HG03520 (cell line): ENCODE data around the gene KCTD3.
A peak's percentile ranks its signal among the peaks of the same experiment; 100 is the strongest.

Experiments used
- ATAC-seq: cut with Tn5 transposase; IDR thresholded peaks from one replicate; pipeline ENCODE4 v1.9.1; 2021; ENCODE audit warnings: mild to moderate bottlenecking, moderate library complexity; ENCODE audit not compliant: unreplicated experiment

Gene KCTD3

DNA sequence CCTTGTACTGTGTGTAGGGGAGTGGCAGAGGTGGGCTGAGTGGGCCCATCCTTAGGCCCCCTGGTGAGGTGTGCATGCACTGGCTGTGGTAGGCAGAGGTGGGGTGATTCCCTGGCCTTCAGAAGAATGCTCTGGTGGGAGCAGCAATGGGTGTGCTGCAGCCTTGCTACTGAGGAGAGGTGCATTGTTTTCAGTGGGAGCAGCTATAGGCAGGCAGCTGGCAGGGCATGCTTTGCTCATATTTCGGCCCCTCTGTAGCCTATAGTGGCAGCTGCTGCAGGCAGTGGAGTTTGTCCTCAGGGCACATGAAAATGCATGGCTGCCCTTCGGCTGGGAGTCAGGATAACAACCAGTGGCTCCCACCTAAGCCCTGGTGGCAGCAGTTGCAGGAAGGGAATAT is 10.1 kb upstream of the KCTD3 start:
- ATAC-seq: no peak

DNA sequence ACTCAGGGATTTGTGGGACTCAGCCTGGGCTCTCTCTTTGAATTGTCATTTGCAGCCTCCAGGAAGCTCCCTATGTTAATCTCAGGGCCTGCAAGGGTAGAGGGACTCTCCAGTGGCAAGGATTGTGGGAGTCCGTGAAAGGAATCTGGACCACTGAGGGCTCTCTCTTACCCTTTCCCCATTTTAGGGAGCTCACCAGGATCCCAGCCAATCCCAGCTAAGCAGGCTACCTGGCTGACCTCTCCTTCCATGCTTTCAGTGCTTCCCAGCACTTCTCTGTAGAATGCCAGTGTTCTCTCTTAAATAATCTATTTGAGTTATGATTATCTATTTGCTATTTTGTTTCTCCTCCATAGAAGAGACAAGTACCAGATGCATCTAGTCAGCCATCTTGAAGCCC is 9.6 kb upstream of the KCTD3 start:
- ATAC-seq: no peak

DNA sequence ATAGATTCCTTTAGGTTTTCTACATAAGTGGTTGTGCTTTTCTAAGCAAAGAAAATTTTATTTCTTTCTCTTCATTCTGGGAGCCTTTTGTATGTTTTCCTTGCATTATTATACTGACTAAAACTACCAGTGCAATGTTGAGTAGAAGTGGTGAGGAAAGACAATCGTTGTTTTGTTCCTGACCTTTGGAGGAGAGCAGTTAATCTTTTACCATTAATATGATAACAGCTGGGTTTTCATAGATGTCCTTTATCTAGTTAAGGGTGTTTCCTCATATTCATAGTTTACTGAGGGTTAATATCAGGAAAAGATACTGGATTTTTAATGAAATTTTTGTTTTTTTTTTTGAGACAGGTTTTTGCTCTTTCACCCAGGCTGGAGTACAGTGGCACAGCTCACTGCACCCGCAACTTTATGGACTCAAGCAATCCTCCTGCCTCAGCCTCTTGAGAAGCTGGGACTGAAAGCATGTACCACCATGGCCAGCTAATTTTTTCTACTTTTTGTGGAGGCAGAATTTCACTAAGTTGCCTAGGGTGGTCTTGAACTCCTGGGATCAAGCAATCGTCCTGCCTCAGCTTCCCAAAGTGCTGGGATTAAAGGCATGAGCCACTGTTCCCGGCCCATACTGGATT is 9.0 kb upstream of the KCTD3 start:
- ATAC-seq: no peak

DNA sequence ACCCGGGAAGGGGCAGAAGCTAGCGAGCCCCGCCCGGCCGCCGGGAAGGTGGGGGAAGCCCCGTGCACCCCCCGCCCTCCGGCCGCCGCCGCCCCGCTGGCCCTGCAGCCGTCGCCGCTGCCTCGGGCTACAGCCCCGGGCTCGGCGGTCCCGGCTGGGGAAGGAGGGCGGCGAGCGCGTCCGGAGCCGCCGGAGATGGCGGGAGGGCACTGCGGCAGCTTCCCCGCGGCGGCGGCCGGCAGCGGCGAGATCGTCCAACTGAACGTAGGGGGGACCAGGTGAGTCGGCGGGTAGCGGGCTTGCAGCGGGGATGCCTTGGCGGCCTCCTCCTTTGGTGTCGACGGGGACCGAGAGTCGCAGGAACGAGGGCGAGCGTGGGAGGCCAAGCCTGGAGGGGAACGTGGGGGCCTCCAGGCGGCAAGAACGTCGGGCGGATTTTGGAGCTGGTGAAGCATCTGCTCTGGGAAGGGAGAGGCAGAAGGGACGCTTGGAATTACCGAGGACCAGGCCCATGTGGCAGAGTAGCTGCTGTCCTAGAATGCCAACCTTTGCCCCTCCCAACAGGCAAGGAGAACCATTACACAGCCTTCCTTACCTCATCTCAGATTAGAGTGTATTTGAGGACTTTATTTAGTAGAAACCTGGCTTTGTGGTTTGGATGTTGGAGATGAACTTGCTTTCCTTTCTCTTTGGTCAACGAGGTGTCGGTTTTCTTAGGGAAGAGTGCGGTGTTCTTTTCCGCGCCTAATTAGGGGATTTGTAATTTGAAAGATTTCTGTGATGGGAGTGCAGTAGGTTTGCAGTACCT is 591 bp downstream of the KCTD3 start:
- peak; percentile 57 for ATAC-seq

DNA sequence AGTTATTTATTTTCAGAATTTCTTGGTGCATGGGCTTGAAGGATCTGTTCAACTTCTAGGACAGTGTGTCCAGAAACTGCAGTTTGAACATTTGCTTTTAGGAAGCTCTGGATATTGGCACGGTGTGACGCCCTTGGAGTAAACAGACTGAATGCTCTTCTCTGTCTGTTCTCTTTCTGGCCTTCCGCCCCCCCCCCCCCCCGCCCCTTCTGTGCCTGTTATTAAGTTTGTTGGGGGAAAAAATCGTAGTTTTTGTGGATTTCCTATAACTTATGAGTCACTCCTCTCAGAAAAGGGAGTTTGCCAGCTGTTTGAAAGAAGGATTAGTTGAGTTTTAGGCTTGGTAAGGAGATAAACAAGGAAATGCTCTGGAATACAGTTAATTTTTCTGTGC is 1.2 kb downstream of the KCTD3 start:
- ATAC-seq: no peak

DNA sequence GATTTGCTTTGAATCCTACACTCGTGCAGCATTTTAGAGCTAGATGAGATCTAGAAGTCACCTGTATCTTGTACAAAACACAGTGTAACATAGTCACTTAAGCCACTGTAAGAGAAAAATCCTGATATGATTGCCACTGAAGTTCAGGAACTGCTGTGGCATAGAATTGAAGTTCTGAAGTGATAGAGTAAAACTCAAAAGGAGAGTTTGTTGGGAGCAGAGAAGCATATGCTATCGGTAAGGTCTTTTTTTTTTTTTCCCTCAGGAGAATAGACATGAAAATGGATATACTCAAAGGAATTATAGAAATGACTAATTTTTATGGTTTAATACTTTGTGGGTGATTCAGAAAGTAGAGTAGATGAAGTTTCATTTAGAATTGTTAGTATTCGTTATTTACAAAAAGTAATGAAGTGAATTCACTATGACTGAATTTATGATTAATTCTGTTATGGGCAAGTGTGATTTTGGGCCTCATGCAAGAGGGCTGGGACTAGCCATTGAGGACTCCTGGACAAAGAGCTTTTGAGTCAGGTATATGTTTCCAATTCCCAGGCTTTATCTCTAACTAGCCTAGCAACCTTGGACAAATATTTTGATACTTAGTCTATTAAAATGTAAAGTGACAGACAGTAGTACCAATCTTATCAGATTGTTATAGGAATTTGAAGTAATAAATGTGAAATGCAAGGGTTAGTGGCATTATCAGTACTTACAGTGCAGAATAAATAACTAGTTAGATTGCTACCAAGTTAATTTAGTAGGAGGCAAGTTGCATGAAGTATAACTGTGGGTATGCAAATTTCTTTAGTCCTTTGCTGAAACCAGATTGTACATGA is 3.1 kb downstream of the KCTD3 start:
- no peak for ATAC-seq

GRCh38 chr1:215581896-215582295 is 14.8 kb downstream of the KCTD3 start:
- no peak for ATAC-seq

GRCh38 chr1:215583185-215583749 is 16.2 kb downstream of the KCTD3 start:
- ATAC-seq: no peak

GRCh38 chr1:215584389-215584788 is 17.3 kb downstream of the KCTD3 start:
- peak; percentile 50 for ATAC-seq

- no peak for ATAC-seq
Observed at GRCh38 chr1:215589650-215590435, 22.7 kb downstream of the KCTD3 start.

- ATAC-seq: no peak
Observed at GRCh38 chr1:215590779-215591491, 23.8 kb downstream of the KCTD3 start.

DNA sequence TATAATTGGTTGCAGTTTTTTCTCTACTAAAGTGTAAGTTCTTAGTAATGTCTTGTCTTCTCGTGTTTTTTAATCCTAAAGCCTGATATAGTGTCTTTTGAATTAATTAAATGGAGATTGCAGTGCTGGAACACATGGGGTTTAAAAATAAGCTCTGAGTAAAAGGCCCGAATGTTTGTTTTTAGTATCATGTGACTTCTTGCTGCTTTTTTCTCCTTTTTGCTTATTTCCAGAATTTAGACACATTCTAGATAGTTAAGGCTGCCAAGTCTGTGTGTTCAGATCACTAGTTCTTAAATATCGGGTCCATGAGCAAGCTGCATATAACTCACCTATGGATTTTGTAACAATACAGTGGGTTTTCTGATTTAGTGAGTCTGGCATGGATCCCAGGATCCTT is 27.5 kb downstream of the KCTD3 start:
- no peak for ATAC-seq

- no peak for ATAC-seq
Observed at GRCh38 chr1:215595231-215595630, 28.1 kb downstream of the KCTD3 start.

DNA sequence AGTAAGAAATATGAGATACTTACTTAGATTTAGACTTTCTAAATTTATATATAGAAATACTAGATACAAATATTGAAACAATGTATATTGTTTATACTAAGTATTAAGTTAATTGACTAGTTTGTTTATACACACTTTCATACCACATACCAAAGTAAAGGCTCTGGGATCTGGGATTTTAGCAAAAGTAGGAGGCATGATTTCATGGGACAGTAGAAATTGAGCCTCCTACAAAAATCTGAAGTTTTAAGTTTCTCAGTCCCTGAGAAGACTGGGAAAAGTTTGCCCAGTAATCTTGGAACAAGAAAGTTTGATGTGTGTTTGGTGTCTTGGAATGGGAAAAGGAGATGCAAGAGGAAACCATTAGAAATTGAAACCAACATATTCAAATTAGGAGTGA is 30.9 kb downstream of the KCTD3 start:
- ATAC-seq: no peak

GRCh38 chr1:215599418-215600074 is 32.4 kb downstream of the KCTD3 start:
- ATAC-seq: no peak

- no peak for ATAC-seq
Observed at GRCh38 chr1:215600258-215600792, 33.2 kb downstream of the KCTD3 start.

GRCh38 chr1:215600867-215601266 is 33.8 kb downstream of the KCTD3 start:
- ATAC-seq: no peak

DNA sequence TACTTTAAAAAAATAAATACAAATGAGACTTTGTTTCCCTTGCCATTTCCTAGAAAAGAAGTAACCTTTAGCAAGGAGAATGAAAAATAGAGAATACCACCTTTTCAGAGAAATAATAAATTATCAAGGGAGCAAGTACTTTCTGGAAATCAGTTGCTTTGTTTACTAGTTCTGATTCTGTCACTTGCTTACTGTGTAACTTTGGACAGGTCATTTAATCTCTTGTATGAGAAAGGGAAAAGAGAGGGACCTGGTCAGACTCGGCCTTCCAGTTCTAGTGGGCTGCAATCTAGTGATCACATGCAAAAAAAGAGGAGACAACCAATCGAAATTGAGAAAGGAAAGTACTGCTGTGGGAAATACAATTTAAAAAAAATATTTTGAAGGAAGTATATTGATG is 34.2 kb downstream of the KCTD3 start:
- ATAC-seq: no peak

DNA sequence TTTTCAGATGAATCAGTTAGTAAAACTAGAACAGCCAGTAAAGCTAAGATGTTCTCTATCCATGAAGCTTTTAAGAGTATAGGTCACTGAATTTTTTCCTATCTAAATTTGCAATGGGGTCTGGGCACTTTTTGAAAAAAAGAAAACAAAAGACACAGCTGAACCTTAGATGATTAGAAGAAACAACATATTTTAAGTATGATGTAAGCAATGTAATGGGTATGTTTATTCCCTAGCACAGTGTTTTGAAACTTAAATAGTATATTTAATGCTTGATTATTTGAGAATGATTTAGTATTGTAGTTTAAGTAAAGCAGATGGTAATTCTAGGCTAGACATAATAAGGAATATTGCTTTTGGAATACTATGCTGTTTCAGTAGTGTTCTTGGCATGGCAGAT is 36.2 kb downstream of the KCTD3 start:
- ATAC-seq: no peak
